Subcutaneous adipose tissue (tissue), 4 donors: ENCODE measurements around the gene LAMA3. TPM values are rescaled to one million over a fixed set of nuclear protein-coding genes. Genes with fewer than 3 reads are reported as not detected.

Experiments
- CTCF ChIP-seq: fragments of 450-650 bp; IDR thresholded peaks from one replicate; pipeline ENCODE4 v1.5.1; 2016; ENCODE audit warnings: low read depth, mild to moderate bottlenecking, control low read depth, antibody characterized with exemption, moderate library complexity
- total RNA-seq, 4 donors: library from RNA; depleted of rRNA; stranded (reverse); fragments of >200 nt; gene quantifications; one replicate each; pipeline ENCODE4 v1.1.0, GENCODE V29; 2016

The LAMA3 gene
- total RNA-seq, 4 donors from 2014 or later = 23.3 to 34.9 (median 28.4) TPM

DNA sequence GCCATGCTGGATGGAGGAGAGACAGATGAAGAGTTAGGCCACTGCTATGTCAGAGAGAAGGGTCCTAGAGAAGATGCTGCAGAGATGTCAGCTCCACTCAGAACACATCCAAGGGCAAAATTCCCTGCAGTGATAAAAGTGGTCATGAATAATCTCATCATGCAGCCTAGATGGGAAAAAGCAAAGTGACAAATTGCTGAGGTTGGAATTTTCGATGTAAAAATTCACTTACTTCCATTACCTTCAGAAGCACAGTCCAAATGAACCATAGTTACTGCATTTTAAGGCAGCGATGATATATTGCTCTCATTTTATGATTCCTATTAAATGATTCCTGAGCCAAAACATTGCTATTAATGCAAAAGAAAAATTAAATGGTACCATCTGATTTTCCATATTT lies 43.0 kb upstream of the LAMA3 start:
- TF ChIP-seq CTCF = no peak

GRCh38 chr18:23648456-23648855 lies 40.8 kb upstream of the LAMA3 start:
- TF ChIP-seq CTCF = no peak

GRCh38 chr18:23648940-23649607 lies 40.2 kb upstream of the LAMA3 start:
- no peak for TF ChIP-seq CTCF

- no peak for TF ChIP-seq CTCF
These were observed 38.0 kb upstream of the LAMA3 start for GRCh38 chr18:23650968-23651927.

- TF ChIP-seq CTCF = no peak
These were observed 37.0 kb upstream of the LAMA3 start for GRCh38 chr18:23652232-23652631.

GRCh38 chr18:23658285-23658684 lies 31.0 kb upstream of the LAMA3 start:
- TF ChIP-seq CTCF = no peak

DNA sequence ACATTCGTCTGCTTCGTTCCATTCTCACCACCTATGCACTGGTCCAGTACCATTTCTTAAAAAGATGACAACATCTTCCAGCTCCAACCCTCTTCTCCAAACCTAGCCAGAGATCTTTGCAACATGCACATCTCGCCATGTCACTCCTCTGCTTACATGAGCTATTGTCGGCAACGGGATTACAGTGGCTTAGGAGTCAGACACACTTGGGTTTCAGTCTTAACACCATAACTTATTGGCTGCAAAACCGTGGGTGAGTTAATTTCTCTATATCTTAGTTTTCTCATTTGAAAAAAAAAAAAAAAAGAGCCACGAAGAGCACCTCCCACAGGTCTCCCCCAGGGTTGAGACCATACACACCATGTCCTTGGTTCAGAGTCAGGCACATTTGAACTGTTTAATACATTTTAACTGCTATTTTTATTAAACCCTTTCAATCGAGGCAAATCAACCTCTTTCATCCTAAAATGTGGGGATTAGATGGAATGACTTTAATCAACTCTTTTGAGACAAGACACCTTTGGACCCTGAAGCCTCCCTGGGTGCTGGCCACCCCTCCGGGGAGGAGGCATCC lies 27.4 kb upstream of the LAMA3 start:
- TF ChIP-seq CTCF = no peak
